Measurements from ENCODE around the gene CLRN3. TPM values are rescaled to one million over a fixed set of nuclear protein-coding genes. Genes with fewer than 3 reads are reported as not detected.

Gene CLRN3
- not detected for total RNA-seq

- H3K27me3 Mint-ChIP-seq (ENCODE audit: low read depth) = peaks cover 8% of the 10 kb centered on the region
- H3K9me3 Mint-ChIP-seq = peaks cover 3% of the 10 kb centered on the region
- H3K4me1 Mint-ChIP-seq (ENCODE audit: low read depth) = peaks cover 3% of the 10 kb centered on the region
- CTCF ChIA-PET = interaction anchor here (0.6 kb wide), 1 partner anchor 219 kb away, joined by 4 read pairs; no protein-coding TSS in a partner anchor
- no peaks in the 10 kb centered on the region for H3K36me3 Mint-ChIP-seq (ENCODE audit: low read depth)
- intact Hi-C loops (cut with micrococcal nuclease) = no loop called here
- no peak for DNase-seq
- H3K4me3 Mint-ChIP-seq = no peak within 1 kb of the TSS
- H3K27ac Mint-ChIP-seq = no peak within 1 kb of the TSS
Measured at GRCh38 chr10:127892743-127893142, at the start of gene CLRN3. TSS of gene CLRN3 (minus strand) at chr10:127892941. CDS start at chr10:127892784, 157 bp downstream.

- Mint-ChIP-seq H3K27ac (no peak overlapping the region), H3K4me3 (no peak overlapping the region), H3K4me1 (ENCODE audit: low read depth) (peaks cover 18% of the 10 kb centered on the region), H3K27me3 (ENCODE audit: low read depth) (peaks cover 6% of the 10 kb centered on the region), H3K9me3 (no peaks in the 10 kb centered on the region), H3K36me3 (ENCODE audit: low read depth) (no peaks in the 10 kb centered on the region)
- no peak for DNase-seq
- CTCF ChIA-PET = interaction anchor here (0.5 to 1.3 kb wide), 2 partner anchors 70 to 131 kb away, joined by 3 read pairs; no protein-coding TSS in a partner anchor
- intact Hi-C loops (cut with micrococcal nuclease) = no loop called here
Measured at GRCh38 chr10:127940866-127941640, 48.3 kb upstream of the CLRN3 start.

GRCh38 chr10:127939786-127940330 is 47.1 kb upstream of the CLRN3 start:
- Mint-ChIP-seq H3K9me3 (no peaks in the 10 kb centered on the region), H3K27me3 (ENCODE audit: low read depth) (peaks cover 6% of the 10 kb centered on the region), H3K36me3 (ENCODE audit: low read depth) (no peaks in the 10 kb centered on the region), H3K4me3 (no peak overlapping the region), H3K4me1 (ENCODE audit: low read depth) (peaks cover 7% of the 10 kb centered on the region), H3K27ac (no peak overlapping the region)
- CTCF ChIA-PET = interaction anchor here (1.0 kb wide), 1 partner anchor 33 kb away, joined by 5 read pairs; the partner anchor contains the start of gene PTPRE
- DNase-seq = no peak
- intact Hi-C loops (cut with micrococcal nuclease) = no loop called here

GRCh38 chr10:127937915-127938463 is 45.2 kb upstream of the CLRN3 start:
- H3K27ac Mint-ChIP-seq = no peak overlapping the region
- H3K4me3 Mint-ChIP-seq = no peak overlapping the region
- DNase-seq = no peak
- CTCF ChIA-PET = interaction anchor here (2.3 kb wide), 1 partner anchor 74 kb away, joined by 9 read pairs; no protein-coding TSS in a partner anchor
- H3K27me3 Mint-ChIP-seq (ENCODE audit: low read depth) = peaks cover 6% of the 10 kb centered on the region
- H3K9me3 Mint-ChIP-seq = no peaks in the 10 kb centered on the region
- H3K36me3 Mint-ChIP-seq (ENCODE audit: low read depth) = no peaks in the 10 kb centered on the region
- peaks cover 7% of the 10 kb centered on the region for H3K4me1 Mint-ChIP-seq (ENCODE audit: low read depth)
- intact Hi-C loops (cut with micrococcal nuclease) = no loop called here

- no peak overlapping the region for H3K4me3 Mint-ChIP-seq
- peaks cover 8% of the 10 kb centered on the region for H3K27me3 Mint-ChIP-seq (ENCODE audit: low read depth)
- intact Hi-C loops (cut with micrococcal nuclease) = no loop called here
- DNase-seq = no peak
- H3K9me3 Mint-ChIP-seq = no peaks in the 10 kb centered on the region
- H3K27ac Mint-ChIP-seq = no peak overlapping the region
- CTCF ChIA-PET = interaction anchor here (2.3 kb wide), 1 partner anchor 75 kb away, joined by 9 read pairs; no protein-coding TSS in a partner anchor
- H3K4me1 Mint-ChIP-seq (ENCODE audit: low read depth) = no peaks in the 10 kb centered on the region
- no peaks in the 10 kb centered on the region for H3K36me3 Mint-ChIP-seq (ENCODE audit: low read depth)
Measured at GRCh38 chr10:127937069-127937468, 44.3 kb upstream of the CLRN3 start.

- no peaks in the 10 kb centered on the region for H3K36me3 Mint-ChIP-seq (ENCODE audit: low read depth)
- no peak overlapping the region for H3K27ac Mint-ChIP-seq
- CTCF ChIA-PET = no interaction called here
Measured at GRCh38 chr10:127935071-127935561, 42.4 kb upstream of the CLRN3 start.

GRCh38 chr10:127934383-127934782 is 41.6 kb upstream of the CLRN3 start:
- no peak for DNase-seq
- Mint-ChIP-seq H3K27me3 (ENCODE audit: low read depth) (peaks cover 4% of the 10 kb centered on the region), H3K9me3 (no peaks in the 10 kb centered on the region), H3K36me3 (ENCODE audit: low read depth) (no peaks in the 10 kb centered on the region), H3K4me3 (no peak overlapping the region), H3K4me1 (ENCODE audit: low read depth) (no peaks in the 10 kb centered on the region), H3K27ac (no peak overlapping the region)
- intact Hi-C loops (cut with micrococcal nuclease) = no loop called here
- CTCF ChIA-PET = no interaction called here

More at GRCh38 chr10:127935071-127935561, 42.4 kb upstream of the CLRN3 start:
- intact Hi-C loops (cut with micrococcal nuclease) = no loop called here
- Mint-ChIP-seq H3K9me3 (no peaks in the 10 kb centered on the region), H3K27me3 (ENCODE audit: low read depth) (peaks cover 8% of the 10 kb centered on the region), H3K4me3 (no peak overlapping the region), H3K4me1 (ENCODE audit: low read depth) (no peaks in the 10 kb centered on the region)
- DNase-seq = no peak

- peaks cover 4% of the 10 kb centered on the region for H3K27me3 Mint-ChIP-seq (ENCODE audit: low read depth)
- H3K27ac Mint-ChIP-seq = no peak overlapping the region
- intact Hi-C loops (cut with micrococcal nuclease) = no loop called here
- H3K36me3 Mint-ChIP-seq (ENCODE audit: low read depth) = no peaks in the 10 kb centered on the region
- DNase-seq = no peak
- CTCF ChIA-PET = no interaction called here
- no peak overlapping the region for H3K4me3 Mint-ChIP-seq
- no peaks in the 10 kb centered on the region for H3K9me3 Mint-ChIP-seq
- no peaks in the 10 kb centered on the region for H3K4me1 Mint-ChIP-seq (ENCODE audit: low read depth)
Measured at GRCh38 chr10:127933271-127933670, 40.5 kb upstream of the CLRN3 start.

GRCh38 chr10:127932521-127933270 is 40.0 kb upstream of the CLRN3 start:
- Mint-ChIP-seq H3K9me3 (no peaks in the 10 kb centered on the region), H3K27ac (no peak overlapping the region), H3K36me3 (ENCODE audit: low read depth) (no peaks in the 10 kb centered on the region), H3K4me1 (ENCODE audit: low read depth) (no peaks in the 10 kb centered on the region), H3K27me3 (ENCODE audit: low read depth) (peaks cover 4% of the 10 kb centered on the region), H3K4me3 (no peak overlapping the region)
- intact Hi-C loops (cut with micrococcal nuclease) = no loop called here
- CTCF ChIA-PET = interaction anchor here (0.6 kb wide), 1 partner anchor 79 kb away, joined by 3 read pairs; no protein-coding TSS in a partner anchor
- DNase-seq = no peak

GRCh38 chr10:127928021-127928806 is 35.5 kb upstream of the CLRN3 start:
- Mint-ChIP-seq H3K36me3 (ENCODE audit: low read depth) (no peaks in the 10 kb centered on the region), H3K9me3 (no peaks in the 10 kb centered on the region), H3K4me1 (ENCODE audit: low read depth) (no peaks in the 10 kb centered on the region), H3K27me3 (ENCODE audit: low read depth) (peaks cover 2% of the 10 kb centered on the region), H3K4me3 (no peak overlapping the region), H3K27ac (no peak overlapping the region)
- no peak for DNase-seq
- CTCF ChIA-PET = interaction anchor here (1.1 kb wide), 1 partner anchor 83 kb away, joined by 5 read pairs; no protein-coding TSS in a partner anchor
- intact Hi-C loops (cut with micrococcal nuclease) = no loop called here

GRCh38 chr10:127926455-127926854 is 33.7 kb upstream of the CLRN3 start:
- H3K27me3 Mint-ChIP-seq (ENCODE audit: low read depth) = no peaks in the 10 kb centered on the region
- no peak overlapping the region for H3K4me3 Mint-ChIP-seq
- no peaks in the 10 kb centered on the region for H3K9me3 Mint-ChIP-seq
- H3K27ac Mint-ChIP-seq = no peak overlapping the region
- no peak for DNase-seq
- intact Hi-C loops (cut with micrococcal nuclease) = no loop called here
- no peaks in the 10 kb centered on the region for H3K4me1 Mint-ChIP-seq (ENCODE audit: low read depth)
- CTCF ChIA-PET = no interaction called here
- no peaks in the 10 kb centered on the region for H3K36me3 Mint-ChIP-seq (ENCODE audit: low read depth)

Measured in activated naive CD4-positive, alpha-beta T cell treated with anti-CD3 and anti-CD28 coated beads for 36 hours (primary cell).